Measurements from ENCODE around the gene HDHD2. TPM values are rescaled to one million over a fixed set of nuclear protein-coding genes. Genes with fewer than 3 reads are reported as not detected.
A peak's percentile ranks its signal among the peaks of the same experiment; 100 is the strongest.

HDHD2 gene
- total and polyA plus RNA-seq, 12 donors, result 23.5 to 100 (median 62.5) TPM

GRCh38 chr18:47108373-47108772 is 41.9 kb downstream of the HDHD2 start:
- Histone ChIP-seq H3K27ac (no peak overlapping the region), H3K27me3 (no peaks in the 10 kb centered on the region), H3K36me3 (replicated peaks in 1 of 2) (peaks cover 0 to 54% of the 10 kb centered on the region in 2 donors), H3K4me3 (no peak overlapping the region), H3K4me1 (replicated peaks in 1 of 2) (no peaks in the 10 kb centered on the region), H3K9me3 (replicated peaks in 1 of 3) (no peaks in the 10 kb centered on the region)
- intact Hi-C loops (cut with DNase I), result loop anchor here in 1 of 2 donors (10.0 kb wide), 1 partner anchor 96 kb away; no protein-coding TSS in a partner anchor
- TF ChIP-seq CTCF (IDR thresholded peaks at IDR 0.05) (no peak), POLR2A (IDR thresholded peaks at IDR 0.05) (no peak)
- 83 to 89% (median 86%) methylated on average over 3 of the region's 3 CpGs for WGBS, 4 donors
- DNase-seq, result no peak

GRCh38 chr18:47100212-47100831 is 50.0 kb downstream of the HDHD2 start:
- peak; percentile 38 to 83 (median 53) for DNase-seq
- no peak overlapping the region for H3K4me3 ChIP-seq
- intact Hi-C loops (cut with DNase I), result loop anchor here (2.0 to 10.0 kb wide), 2 partner anchors 104 kb away; no protein-coding TSS in a partner anchor
- WGBS, 4 donors, result 26 to 34% (median 33%) methylated on average over 12 of the region's 12 CpGs
- no peak overlapping the region for H3K27ac ChIP-seq
- no peaks in the 10 kb centered on the region for H3K27me3 ChIP-seq
- peaks cover 0 to 10% of the 10 kb centered on the region in 2 donors for H3K36me3 ChIP-seq (replicated peaks in 1 of 2)
- TF ChIP-seq CTCF (IDR thresholded peaks at IDR 0.05), result peak; percentile 49 to 79 (median 76)
- no peak for TF ChIP-seq POLR2A (IDR thresholded peaks at IDR 0.05)
- H3K9me3 ChIP-seq (replicated peaks in 1 of 3), result no peaks in the 10 kb centered on the region
- H3K4me1 ChIP-seq (replicated peaks in 1 of 2), result no peaks in the 10 kb centered on the region

- no peak for DNase-seq
- Histone ChIP-seq H3K4me1 (replicated peaks in 1 of 2) (no peaks in the 10 kb centered on the region), H3K4me3 (no peak overlapping the region), H3K36me3 (replicated peaks in 1 of 2) (no peaks in the 10 kb centered on the region), H3K27ac (no peak overlapping the region), H3K27me3 (no peaks in the 10 kb centered on the region), H3K9me3 (replicated peaks in 1 of 3) (no peaks in the 10 kb centered on the region)
- intact Hi-C loops (cut with DNase I), result loop anchor here in 1 of 2 donors (10.0 kb wide), 1 partner anchor 659 kb away; no protein-coding TSS in a partner anchor
- TF ChIP-seq POLR2A (IDR thresholded peaks at IDR 0.05) (no peak), CTCF (IDR thresholded peaks at IDR 0.05) (no peak)
- 41 to 50% (median 46%) methylated on average over 3 of the region's 3 CpGs for WGBS, 4 donors
Observed at GRCh38 chr18:47095810-47096209, 54.5 kb downstream of the HDHD2 start.

- Histone ChIP-seq H3K36me3 (replicated peaks in 1 of 2) (no peaks in the 10 kb centered on the region), H3K4me3 (no peak overlapping the region), H3K4me1 (replicated peaks in 1 of 2) (no peaks in the 10 kb centered on the region), H3K9me3 (replicated peaks in 1 of 3) (no peaks in the 10 kb centered on the region), H3K27ac (no peak overlapping the region), H3K27me3 (no peaks in the 10 kb centered on the region)
- intact Hi-C loops (cut with DNase I), result no loop called here
- WGBS, 4 donors, result 88 to 93% (median 90%) methylated on average over 5 of the region's 5 CpGs
- DNase-seq, result no peak
- TF ChIP-seq POLR2A (IDR thresholded peaks at IDR 0.05) (no peak), CTCF (IDR thresholded peaks at IDR 0.05) (no peak)
Observed at GRCh38 chr18:47087676-47088075, 62.6 kb downstream of the HDHD2 start.
